Renal cortex interstitium (tissue), 11 donors: ENCODE results near the gene RHOV. TPM values are rescaled to one million over a fixed set of nuclear protein-coding genes. Genes with fewer than 3 reads are reported as not detected.

Source experiments
- DNase-seq, 11 donors: peaks; one replicate each; pipeline ENCODE4 v3.0.0-alpha.2; 2013; ENCODE audit warnings: low read depth in 9 of 11, low spot score in 4 of 11; ENCODE audit errors: extremely low read depth in 1 of 11
- polyA plus RNA-seq, 3 donors: library from polyadenylated mRNA; unstranded; fragments of 120-200 nt; gene quantifications; one replicate each; pipeline ENCODE4 v1.2.1, GENCODE V29; 2013; ENCODE audit not compliant: insufficient read length in 3 of 3

RHOV gene
- polyA plus RNA-seq, 3 donors: 1.4 to 2.6 (median 1.5) TPM

GRCh38 chr15:40854161-40854560 is 19.9 kb downstream of the RHOV start:
- no peak for DNase-seq

- no peak for DNase-seq
Observed at GRCh38 chr15:40853241-40853890, 20.7 kb downstream of the RHOV start.

- DNase-seq: no peak
Observed at GRCh38 chr15:40852529-40852928, 21.5 kb downstream of the RHOV start.

DNA sequence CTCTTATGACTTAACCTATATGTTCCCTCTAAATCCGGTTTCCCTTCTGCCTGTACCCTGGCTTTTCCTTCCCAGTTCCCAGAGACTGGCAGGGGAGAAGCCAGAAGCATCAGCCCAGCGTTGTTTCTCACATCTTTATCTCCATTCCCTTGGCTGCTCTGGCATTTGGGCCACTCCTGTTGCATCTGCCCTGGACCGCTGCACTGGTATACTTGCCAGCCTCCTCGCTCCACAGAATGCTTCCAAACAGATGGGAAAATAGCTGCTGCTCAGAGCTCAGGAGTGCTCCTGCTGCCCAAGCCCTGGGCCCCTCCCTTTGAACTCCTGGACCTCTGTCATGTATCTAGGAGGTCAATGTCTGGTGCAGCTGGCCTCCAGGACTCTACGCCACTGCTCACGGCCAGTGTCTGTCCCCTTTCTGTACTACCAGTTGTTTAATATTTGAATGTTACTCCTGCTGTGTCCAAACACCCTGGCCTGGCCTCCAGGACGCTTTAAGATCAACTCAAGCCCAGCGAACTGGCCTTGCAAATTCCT is 23.4 kb downstream of the RHOV start:
- no peak for DNase-seq

- DNase-seq: peak in 8 of 11 donors; percentile 56 to 90 (median 73)
Observed at GRCh38 chr15:40847223-40847961, 26.6 kb downstream of the RHOV start.

GRCh38 chr15:40846841-40847222 is 27.2 kb downstream of the RHOV start:
- no peak for DNase-seq

DNA sequence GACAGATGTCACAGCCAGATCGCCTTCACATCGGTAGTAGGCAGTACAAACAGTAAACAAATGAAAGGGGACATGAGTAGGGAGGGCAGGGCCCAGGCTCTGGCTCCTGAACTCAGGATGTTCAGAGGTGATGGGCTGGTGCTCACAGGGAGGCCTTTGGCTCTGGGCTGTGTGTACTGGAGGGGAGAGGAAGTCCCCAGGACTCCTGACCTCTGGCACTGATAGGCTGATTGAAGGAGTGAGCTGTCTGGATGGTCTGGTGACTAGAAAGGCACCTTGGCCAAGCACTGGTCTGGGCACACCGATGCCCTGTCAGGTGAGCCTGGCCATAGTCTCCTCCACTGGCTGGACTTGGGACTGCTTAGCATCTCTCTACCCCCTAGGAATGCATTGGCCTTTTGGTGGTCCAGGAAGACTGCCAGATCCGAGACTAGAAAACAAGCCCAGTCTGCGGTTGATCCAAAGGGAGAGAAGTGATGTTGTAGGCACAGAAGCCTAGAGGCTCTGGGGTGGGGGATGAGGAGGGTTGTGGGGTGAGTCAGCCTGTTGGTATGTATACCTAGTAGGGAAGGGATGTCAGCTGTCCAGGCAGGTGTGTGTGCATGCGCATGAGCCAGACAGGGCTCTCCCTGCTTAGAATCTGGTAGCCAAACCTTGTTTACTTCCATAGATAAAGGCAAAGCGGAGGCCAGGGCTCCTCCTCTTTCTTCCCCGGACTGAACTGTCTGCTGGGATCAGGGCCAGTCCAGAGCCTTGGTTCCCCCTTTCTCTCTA is 28.3 kb downstream of the RHOV start:
- no peak for DNase-seq

DNA sequence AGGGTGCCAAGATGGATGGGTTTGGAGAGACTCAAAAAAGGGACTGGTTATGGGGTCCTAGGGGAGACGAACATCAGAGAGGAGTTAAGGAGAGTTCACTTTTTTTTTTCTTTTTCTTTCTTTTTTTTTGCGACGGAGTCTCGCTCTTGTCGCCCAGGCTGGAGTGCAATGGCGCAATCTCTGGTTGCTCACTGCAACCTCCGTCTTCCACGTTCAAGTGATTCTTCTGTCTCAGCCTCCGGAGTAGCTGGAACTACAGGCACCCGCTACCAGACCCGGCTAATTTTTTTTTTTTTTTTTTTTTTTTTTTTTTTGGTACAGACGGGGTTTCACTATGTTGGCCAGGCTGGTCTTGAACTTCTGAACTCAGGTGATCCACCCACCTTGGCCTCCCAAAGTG is 29.0 kb downstream of the RHOV start:
- DNase-seq: no peak

GRCh38 chr15:40844696-40845030 is 29.4 kb downstream of the RHOV start:
- no peak for DNase-seq

DNA sequence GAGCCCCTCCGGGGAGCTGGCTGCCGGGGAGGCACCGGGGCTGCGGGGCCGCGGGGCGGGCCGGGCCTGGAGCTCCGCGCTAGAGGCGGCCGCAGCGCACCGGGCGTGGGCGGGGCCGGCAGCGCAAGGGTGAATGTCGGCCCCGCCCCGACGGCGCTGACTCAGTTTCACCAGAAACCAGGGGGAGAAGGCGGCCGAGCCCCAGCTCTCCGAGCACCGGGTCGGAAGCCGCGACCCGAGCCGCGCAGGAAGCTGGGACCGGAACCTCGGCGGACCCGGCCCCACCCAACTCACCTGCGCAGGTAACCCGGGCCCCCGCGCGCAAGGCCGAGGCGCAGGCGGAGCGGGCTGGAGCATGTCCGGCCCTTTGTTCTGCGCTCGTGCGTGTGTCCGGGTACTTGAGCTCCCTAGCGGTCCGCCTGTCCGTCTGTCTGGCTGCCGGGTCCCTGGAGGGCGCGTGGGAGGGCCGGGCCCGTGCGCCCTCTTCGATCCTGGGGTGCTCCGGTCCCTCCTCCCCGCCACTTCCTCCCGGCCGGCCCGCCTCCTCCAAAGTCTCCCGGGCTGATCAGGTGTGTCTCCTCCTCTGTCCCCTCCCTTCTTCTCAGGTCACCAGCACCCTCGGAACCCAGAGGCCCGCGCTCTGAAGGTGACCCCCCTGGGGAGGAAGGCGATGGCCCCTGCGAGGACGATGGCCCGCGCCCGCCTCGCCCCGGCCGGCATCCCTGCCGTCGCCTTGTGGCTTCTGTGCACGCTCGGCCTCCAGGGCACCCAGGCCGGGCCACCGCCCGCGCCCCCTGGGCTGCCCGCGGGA is 29.9 kb downstream of the RHOV start, which contains the start of gene SPINT1:
Gene SPINT1 (plus strand): TSS at position 164 of the 811 bp plus-strand sequence. CDS start 507 bp downstream, at position 671.
- no peak for DNase-seq

DNA sequence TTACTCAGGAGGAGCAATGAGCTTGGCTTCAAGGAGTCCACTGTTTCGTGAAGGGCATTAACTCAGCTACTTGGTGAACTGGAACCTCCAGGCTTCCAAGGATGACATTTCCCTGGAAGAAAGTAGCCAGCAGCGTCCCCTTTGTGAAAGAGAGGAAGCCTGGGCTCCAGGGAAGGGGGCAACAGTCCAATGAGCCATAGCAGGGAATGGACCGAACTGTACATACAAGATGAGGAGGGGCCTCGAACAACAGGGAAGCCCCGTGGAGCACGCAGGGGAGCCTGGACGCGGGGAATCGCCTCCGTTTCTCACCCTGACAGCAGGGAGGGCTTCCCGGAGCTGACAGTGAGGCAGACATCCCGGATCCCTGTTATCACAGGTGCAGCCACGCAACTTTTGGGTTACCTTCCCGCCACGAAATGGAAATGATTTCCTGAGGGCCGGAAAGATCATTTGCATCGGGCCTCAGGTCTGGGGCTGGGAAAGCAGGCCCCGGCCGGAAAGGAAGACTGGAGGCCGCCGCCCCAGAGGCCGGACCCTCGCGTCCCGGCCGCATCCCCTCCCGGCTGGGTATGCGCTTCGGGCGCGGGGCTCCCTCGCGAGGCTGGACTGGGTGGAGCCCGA is 30.7 kb downstream of the RHOV start:
- no peak for DNase-seq

- DNase-seq: no peak
Observed at GRCh38 chr15:40841741-40842140, 32.3 kb downstream of the RHOV start.

DNA sequence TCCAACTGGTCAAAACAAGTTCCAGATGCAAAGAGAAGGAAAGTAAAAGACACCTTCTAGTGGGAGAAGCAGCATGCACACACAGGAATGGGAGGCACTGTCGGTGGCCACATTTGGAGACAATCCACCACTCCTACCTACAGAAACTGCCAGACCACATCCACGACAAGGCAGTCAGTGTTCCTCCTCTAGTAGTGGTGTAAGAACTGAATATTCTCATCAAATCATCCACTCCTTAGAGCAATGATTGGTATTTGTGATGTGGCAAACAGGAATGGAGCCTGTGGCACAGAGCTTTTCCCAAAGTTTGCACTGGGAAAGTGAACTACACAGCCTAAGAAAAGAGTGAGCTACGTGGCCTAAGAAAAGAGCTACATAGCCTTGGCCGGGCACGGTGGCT is 35.3 kb downstream of the RHOV start:
- DNase-seq: no peak

- no peak for DNase-seq
Observed at GRCh38 chr15:40836020-40836419, 38.0 kb downstream of the RHOV start.

GRCh38 chr15:40832903-40833302 is 41.1 kb downstream of the RHOV start:
- DNase-seq: no peak

GRCh38 chr15:40831861-40832260 is 42.2 kb downstream of the RHOV start:
- DNase-seq: no peak

- DNase-seq: no peak
Observed at GRCh38 chr15:40830884-40831283, 43.1 kb downstream of the RHOV start.

- DNase-seq: no peak
Observed at GRCh38 chr15:40829115-40829514, 44.9 kb downstream of the RHOV start.
